NCI-H1417 (cell line): ENCODE measurements around the gene CPD.

Source experiments
- DNase-seq, 3 experiments: peaks; one replicate each; lab custom pipeline; 2025; lab: John Stamatoyannopoulos, UW

CPD gene

GRCh38 chr17:30505868-30506417, 127.2 kb downstream of the CPD start:
- no peak for DNase-seq

DNA sequence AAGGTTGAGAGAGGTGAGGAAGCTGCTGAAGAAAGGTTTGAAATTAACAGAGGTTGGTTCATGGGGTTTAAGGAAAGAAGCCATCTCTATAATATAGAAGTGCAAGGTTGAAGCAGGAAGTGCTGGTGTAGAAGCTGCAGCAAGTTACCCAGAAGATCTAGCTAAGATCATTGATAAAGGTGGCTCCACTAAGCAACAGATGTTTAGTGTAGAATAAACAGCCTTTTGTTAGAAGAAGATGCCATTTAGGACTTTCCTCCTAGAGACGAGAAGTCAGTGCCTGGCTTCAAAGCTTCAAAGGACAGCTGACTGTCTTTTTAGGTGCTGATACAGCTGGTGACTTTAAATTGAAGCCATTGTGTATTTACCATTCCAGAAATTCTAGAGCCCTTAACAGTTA, 127.8 kb downstream of the CPD start:
- no peak for DNase-seq

DNA sequence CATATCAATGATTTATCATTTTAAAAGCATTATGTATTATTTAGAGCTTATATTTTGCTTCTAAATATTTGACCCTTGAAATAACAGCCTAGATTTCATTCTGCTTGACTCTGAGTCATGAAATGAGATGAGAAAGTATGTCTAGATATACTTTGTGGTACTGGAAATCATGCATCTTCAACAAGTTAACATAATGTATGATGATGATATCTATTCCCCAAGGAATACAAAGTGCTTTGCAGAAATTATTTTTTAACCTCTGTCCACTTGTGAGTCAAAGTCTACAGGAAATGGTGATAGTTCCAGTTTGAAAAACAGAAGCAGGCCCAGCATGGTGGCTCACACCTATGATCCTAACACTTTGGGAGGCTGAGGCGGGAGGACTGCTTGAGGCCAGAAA, 134.6 kb downstream of the CPD start:
- no peak for DNase-seq

DNA sequence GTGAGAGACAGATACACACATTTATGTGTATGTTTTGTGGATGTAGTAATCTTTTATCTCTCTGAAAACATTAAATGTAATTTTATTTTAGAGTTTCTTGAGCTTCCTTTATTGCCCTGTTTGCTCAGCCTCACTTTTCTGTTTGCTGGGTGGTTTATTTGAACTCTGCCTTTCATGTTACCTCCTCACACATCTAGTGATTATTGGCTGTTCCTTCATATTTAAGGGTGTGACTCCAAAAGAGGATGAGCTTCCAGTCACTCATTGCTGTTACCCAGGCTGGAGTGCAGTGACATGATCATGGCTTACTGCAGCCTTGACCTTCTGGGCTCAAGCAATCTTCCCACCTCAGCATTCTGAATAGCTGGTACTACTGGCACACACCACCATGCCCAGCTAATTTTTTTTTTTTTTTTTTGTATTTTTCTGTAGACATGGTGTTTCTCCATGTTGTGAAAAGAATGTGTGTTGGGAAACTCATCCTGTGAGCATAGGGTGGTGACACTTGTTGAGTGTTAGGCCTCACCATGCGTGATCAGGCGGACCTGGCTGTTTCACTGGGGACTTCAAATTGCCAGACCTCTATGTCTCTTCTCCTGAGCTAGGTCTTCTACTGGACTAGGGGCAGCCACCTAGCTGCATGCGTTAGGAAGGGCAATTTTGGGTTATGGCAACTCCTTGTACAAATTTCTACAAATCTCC, 136.3 kb downstream of the CPD start:
- no peak for DNase-seq

- no peak for DNase-seq
Observed at GRCh38 chr17:30517786-30518185, 139.1 kb downstream of the CPD start.

GRCh38 chr17:30519166-30519565, 140.4 kb downstream of the CPD start:
- no peak for DNase-seq
